GM18858 (cell line): ENCODE measurements around the gene TMEM39A.

Experiments used
- ATAC-seq: cut with Tn5 transposase; IDR thresholded peaks from one replicate; pipeline ENCODE4 v1.9.1; 2021; ENCODE audit not compliant: unreplicated experiment

Gene TMEM39A

DNA sequence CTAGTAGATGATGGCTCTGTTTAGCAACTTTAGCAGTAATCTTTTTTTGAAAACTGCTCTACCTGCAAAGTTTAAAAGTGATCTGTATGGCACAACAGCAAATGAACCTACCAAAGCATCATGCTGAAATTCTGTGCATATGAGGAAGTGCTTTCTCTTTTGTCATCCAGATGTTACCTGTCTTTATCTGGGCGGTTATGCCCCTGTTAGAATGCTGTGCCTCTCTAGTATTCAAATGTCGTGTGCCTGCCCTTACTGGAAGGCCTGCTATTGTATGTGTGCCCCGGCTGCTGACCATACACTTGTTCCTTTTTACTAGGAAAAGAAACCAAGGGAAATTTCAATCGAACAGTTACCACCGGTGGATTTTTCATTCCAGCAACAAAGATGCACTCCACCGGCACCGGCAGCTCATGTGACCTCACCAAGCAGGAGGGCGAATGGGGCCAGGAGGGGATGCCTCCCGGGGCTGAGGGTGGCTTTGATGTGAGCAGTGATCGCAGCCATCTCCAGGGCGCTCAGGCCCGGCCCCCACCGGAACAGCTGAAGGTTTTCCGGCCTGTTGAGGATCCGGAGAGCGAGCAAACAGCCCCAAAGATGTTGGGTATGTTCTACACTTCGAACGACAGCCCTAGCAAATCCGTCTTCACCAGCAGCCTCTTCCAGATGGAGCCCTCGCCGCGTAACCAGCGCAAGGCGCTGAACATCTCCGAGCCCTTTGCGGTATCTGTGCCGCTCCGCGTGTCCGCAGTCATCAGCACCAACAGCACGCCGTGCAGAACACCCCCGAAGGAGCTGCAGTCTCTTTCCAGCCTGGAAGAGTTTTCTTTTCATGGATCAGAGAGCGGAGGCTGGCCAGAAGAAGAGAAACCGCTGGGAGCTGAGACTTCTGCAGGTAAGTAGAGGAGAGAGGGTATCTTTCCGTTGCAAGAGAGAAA is 61.6 kb downstream of the TMEM39A start:
- ATAC-seq: peak; percentile 43

DNA sequence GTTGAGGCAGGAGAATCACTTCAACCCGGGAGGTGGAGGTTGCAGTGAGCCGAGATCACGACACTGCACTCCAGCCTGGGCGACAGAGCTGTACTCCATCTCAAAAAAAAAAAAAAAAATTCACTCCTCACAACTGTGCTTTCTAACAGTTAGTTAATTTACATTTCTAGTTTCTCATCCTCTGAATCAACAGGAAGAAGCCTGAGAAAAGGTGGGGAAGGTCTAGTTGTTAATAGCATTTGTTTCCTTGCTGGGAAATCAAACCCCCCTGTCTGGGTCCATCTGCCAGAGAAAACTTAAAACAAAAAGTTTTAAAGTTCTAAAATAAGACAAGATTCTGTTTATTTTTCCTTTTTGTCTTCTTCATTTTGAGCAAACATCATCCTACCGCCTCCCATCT is 62.3 kb downstream of the TMEM39A start:
- ATAC-seq: peak; percentile 52

DNA sequence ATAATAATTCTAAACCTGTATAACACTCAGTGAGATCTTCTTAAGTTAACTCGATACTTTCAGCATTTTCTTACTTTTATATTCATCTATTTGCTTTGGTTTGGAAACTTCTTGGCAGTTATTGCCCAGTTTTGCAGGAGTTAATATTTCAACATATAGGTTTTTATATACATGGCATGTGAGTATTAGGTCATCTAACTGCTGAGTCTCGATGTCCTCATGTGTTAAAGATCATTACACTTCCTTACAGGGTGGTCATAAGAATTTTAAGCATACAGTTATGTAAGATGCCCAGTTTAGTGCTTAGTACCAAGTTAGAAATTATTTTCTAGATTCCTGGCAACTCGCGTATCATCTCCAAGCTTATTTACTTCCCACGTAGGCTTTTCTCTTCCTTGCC is 62.9 kb downstream of the TMEM39A start:
- no peak for ATAC-seq

DNA sequence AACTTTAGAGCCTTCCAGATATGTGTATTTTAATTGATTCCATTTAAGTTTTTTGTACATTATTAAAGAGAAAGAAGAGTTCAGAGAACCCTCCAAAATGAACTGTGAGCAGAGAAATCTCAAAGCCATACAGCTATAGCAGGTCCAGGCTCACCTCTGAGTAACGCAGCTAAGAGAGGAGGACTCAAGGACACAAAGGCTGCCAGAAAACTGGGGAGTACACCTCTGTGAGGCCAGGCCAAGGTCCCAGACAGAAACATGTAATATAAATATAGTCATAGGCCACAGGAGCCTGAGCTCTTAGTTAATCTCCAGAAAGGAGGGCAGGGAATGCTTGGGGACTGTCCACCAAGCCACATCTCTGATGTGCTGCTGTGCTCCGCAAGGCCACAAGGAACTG is 66.5 kb downstream of the TMEM39A start:
- no peak for ATAC-seq

DNA sequence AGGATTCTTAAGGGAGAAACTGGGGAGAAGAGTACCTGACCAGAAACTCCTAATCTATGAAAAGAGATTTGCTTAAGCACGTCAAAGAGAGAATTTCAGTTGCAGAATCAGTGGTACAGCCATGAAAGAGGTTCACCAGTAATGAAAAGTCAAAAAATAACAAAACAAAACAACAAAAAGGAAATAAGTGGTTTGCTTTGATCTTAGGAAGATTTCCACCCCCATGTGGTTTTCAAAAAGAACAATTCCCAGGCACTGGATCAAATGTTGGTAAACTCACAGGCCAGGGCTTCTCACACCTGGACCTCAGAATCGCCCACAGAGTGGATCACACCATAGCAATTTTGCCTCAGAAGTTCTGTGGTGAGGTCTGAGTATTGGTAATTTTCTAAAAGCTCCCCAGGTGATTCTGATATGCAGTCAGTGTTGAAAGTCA is 67.5 kb downstream of the TMEM39A start:
- peak; percentile 79 for ATAC-seq

DNA sequence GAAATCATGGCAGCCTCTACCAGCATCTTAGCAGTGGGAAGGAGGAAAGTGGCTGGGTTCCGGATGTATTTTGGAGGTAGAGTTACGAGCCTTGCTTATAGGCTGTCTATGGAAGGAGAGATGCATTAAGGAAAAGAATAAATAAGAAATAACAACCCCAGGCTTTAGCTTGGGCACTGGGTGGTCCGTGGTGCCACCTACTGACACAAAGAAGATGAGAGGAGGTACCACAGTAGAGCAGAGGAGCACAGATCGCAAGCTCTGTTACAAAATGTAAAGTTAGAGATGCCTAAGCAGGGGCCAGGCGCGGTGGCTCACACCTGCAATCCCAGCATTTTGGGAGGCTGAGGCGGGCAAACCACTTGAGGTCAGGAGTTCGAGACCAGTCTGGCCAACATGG is 74.8 kb downstream of the TMEM39A start:
- no peak for ATAC-seq

DNA sequence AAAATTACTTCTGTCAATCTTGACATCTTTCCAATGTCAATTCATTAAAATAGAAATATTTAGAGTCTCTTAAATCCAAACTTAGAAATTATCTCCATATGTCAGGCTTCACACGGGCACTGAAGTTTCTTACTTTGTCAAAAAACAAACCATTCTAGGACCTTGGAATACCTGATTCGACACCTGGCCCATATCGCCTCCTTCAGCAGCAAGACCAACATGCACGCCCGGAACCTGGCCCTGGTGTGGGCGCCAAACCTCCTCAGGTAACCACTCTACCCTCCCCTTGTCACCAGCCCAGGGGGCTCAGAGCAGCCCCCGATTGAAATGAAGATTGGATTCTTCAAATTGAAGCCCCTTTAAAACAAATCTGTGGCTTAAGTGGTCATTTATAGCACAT is 81.3 kb downstream of the TMEM39A start:
- no peak for ATAC-seq

DNA sequence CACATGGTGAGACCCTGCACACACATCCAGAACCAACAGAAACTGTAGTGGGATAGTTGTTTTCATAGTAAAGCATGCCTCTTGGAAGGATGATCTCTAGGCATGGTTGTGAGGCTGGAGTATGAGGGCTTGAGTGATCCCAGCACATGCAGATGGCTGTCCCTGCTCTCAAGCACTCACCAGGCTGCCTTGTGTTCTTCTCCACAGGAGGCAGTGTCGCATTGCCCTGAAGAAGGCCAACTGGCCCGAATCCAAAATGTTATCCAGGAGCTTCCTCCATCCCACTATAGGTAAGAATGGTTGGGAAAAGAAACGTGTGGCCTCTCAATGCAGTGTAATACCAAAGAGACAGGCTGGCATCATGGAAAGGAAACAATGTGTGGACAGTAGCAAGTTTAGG is 82.7 kb downstream of the TMEM39A start:
- no peak for ATAC-seq
